ENCODE measurements around the gene PAWR. TPM values are rescaled to one million over a fixed set of nuclear protein-coding genes. Genes with fewer than 3 reads are reported as not detected.

Gene PAWR
- total RNA-seq, 1 donor from 2014 or later, result 10.5 TPM

DNA sequence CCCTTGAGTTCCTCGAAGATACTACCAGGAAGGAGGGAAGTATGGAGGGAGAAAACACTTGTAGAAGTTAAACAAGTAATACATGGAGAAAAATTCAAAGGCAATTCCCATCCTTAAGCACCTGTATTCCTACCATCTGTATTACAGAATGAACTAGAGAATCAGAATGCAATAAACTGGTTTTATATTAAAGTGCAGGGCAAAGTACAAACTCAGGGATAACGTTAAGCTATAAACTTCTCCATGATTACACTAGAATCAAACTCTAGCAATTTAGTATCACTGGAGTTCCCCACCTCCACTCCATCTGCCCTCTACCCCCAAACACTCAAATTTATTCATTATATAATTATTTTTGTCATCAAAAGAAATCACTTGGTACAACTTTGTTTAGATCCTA lies 13.1 kb downstream of the PAWR start:
- Histone ChIP-seq H3K9me3 (replicated peaks) (peaks cover 13% of the 10 kb centered on the region), H3K4me3 (no peak overlapping the region), H3K4me1 (no peaks in the 10 kb centered on the region), H3K27me3 (ENCODE audit: low read depth) (no peaks in the 10 kb centered on the region), H3K27ac (replicated peaks) (no peak overlapping the region), H3K36me3 (no peaks in the 10 kb centered on the region)
- intact Hi-C loops (cut with micrococcal nuclease), result no loop called here
- DNase-seq, result no peak
- TF ChIP-seq, protein P1, sequence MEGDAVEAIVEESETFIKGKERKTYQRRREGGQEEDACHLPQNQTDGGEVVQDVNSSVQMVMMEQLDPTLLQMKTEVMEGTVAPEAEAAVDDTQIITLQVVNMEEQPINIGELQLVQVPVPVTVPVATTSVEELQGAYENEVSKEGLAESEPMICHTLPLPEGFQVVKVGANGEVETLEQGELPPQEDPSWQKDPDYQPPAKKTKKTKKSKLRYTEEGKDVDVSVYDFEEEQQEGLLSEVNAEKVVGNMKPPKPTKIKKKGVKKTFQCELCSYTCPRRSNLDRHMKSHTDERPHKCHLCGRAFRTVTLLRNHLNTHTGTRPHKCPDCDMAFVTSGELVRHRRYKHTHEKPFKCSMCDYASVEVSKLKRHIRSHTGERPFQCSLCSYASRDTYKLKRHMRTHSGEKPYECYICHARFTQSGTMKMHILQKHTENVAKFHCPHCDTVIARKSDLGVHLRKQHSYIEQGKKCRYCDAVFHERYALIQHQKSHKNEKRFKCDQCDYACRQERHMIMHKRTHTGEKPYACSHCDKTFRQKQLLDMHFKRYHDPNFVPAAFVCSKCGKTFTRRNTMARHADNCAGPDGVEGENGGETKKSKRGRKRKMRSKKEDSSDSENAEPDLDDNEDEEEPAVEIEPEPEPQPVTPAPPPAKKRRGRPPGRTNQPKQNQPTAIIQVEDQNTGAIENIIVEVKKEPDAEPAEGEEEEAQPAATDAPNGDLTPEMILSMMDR (IDR thresholded peaks at IDR 0.05; ENCODE audit: borderline replicate concordance), result no peak

GRCh38 chr12:79676579-79676978 lies 14.2 kb downstream of the PAWR start:
- Histone ChIP-seq H3K4me3 (no peak overlapping the region), H3K4me1 (no peaks in the 10 kb centered on the region), H3K27me3 (ENCODE audit: low read depth) (no peaks in the 10 kb centered on the region), H3K36me3 (no peaks in the 10 kb centered on the region), H3K9me3 (replicated peaks) (peaks cover 13% of the 10 kb centered on the region), H3K27ac (replicated peaks) (no peak overlapping the region)
- DNase-seq, result no peak
- TF ChIP-seq, protein P1 (IDR thresholded peaks at IDR 0.05; ENCODE audit: borderline replicate concordance), result no peak
- intact Hi-C loops (cut with micrococcal nuclease), result no loop called here

DNA sequence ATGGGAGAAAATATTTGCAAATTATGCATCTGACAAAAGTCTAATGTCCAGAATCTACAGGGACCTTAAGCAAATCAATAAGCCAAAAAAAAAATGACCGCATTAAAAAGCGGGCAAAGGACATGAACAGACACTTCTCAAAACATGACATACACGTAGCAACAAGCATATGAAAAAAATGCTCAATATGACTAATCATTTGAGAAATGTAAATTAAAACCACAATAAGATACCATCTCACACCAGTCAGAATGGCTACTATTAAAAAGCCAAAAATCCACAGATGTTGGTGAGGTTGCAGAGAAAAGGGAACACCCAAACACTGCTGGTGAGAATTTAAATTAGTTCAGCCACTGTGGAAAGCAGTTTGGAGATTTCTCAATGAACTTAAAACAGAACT lies 16.1 kb downstream of the PAWR start:
- H3K27ac ChIP-seq (replicated peaks), result no peak overlapping the region
- intact Hi-C loops (cut with micrococcal nuclease), result no loop called here
- no peak for DNase-seq
- H3K27me3 ChIP-seq (ENCODE audit: low read depth), result no peaks in the 10 kb centered on the region
- TF ChIP-seq, protein P1 (IDR thresholded peaks at IDR 0.05; ENCODE audit: borderline replicate concordance), result no peak
- no peak overlapping the region for H3K4me3 ChIP-seq
- no peaks in the 10 kb centered on the region for H3K36me3 ChIP-seq
- peaks cover 13% of the 10 kb centered on the region for H3K9me3 ChIP-seq (replicated peaks)
- H3K4me1 ChIP-seq, result no peaks in the 10 kb centered on the region

- TF ChIP-seq, protein P1 (IDR thresholded peaks at IDR 0.05; ENCODE audit: borderline replicate concordance), result no peak
- Histone ChIP-seq H3K36me3 (no peaks in the 10 kb centered on the region), H3K9me3 (replicated peaks) (peaks cover 13% of the 10 kb centered on the region), H3K27me3 (ENCODE audit: low read depth) (no peaks in the 10 kb centered on the region), H3K4me3 (no peak overlapping the region), H3K27ac (replicated peaks) (no peak overlapping the region), H3K4me1 (no peaks in the 10 kb centered on the region)
- intact Hi-C loops (cut with micrococcal nuclease), result no loop called here
- DNase-seq, result no peak
Observed at GRCh38 chr12:79673354-79673753, 17.4 kb downstream of the PAWR start.

- DNase-seq, result no peak
- Histone ChIP-seq H3K27ac (replicated peaks) (no peak overlapping the region), H3K27me3 (ENCODE audit: low read depth) (no peaks in the 10 kb centered on the region), H3K9me3 (replicated peaks) (no peaks in the 10 kb centered on the region), H3K4me1 (peaks cover 4% of the 10 kb centered on the region), H3K36me3 (no peaks in the 10 kb centered on the region), H3K4me3 (no peak overlapping the region)
- TF ChIP-seq, protein P1 (IDR thresholded peaks at IDR 0.05; ENCODE audit: borderline replicate concordance), result no peak
- intact Hi-C loops (cut with micrococcal nuclease), result no loop called here
Observed at GRCh38 chr12:79668113-79668512, 22.7 kb downstream of the PAWR start.

All from left ventricle myocardium inferior (tissue), 1 donor.